GM21717 (cell line): ENCODE data around the gene ZCCHC10.
"Not testable (repeated sequence)": the region's sequence is repeated elsewhere in the genome, so short reads cannot be mapped to it uniquely, and the experiment has no call there.

ENCODE experiments used
- ATAC-seq: cut with Tn5 transposase; IDR thresholded peaks from one replicate; pipeline ENCODE4 v1.9.1; 2021; ENCODE audit warnings: mild to moderate bottlenecking, moderate library complexity; ENCODE audit not compliant: unreplicated experiment

Gene ZCCHC10

DNA sequence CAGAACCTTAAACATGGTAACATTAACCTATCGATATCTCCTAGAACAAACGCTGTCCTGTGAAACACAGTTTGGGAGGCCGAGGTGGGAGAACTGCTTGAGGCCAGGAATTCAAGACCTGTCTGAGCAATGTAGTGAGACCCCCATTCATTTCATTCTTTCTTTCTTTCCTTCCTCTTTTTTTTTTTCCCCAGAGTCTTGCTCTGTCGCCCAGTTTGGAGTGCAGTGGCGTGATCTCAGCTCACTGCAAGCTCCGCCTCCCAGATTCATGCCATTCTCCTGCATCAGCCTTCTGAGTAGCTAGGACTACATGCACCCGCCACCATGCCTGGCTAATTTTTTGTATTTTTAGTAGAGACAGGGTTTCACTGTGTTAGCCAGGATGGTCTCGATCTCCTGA lies 20.2 kb upstream of the ZCCHC10 start:
- not testable (repeated sequence) for ATAC-seq

DNA sequence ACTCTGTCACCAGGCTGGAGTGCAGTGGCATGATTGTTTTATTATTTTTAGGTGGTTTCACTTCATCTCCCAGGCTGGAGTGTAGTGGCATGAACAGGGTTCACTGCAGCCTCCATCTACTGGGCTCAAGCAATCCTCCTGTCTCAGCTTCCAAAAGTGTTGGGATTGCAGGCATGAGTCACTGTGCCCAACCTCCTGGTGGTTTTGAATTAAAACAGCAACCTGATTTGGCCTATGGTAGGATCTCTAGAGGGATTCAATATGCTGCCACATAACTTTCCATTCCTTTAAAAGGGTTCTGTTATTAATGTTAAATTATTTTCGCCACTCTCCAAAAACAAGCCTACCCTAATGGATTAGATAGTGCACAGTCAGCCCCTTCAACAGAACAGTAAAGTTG lies 15.6 kb upstream of the ZCCHC10 start:
- ATAC-seq, result no peak

DNA sequence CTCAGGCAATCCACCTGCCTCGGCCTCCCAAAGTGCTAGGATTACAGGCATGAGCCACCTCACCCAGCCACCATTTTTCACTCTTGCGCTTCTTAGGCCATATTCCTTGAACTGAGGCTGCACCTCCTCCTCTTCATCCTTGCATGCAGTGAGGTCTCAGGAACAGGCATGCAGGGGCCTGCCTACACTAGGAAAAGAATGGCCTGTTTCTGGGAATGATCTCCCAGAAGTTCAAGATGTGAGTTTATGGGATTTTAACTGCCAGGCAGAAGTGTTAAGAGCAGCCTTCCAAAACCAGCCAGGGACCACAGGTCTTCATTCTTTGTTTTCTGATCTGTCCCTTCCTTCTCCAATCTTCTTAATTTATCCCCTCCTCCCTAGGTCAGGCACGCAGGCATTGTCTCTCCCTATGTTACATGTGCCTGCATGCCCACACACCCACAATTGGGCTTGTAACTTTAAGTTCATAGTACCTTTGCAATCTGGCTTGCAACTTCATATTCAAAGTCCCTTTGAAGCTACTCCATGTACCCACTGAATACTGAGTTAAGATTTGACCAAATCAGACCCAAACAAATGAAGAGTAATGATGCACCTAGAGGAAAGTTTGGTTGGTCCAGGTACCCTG lies 14.9 kb upstream of the ZCCHC10 start:
- no peak for ATAC-seq

DNA sequence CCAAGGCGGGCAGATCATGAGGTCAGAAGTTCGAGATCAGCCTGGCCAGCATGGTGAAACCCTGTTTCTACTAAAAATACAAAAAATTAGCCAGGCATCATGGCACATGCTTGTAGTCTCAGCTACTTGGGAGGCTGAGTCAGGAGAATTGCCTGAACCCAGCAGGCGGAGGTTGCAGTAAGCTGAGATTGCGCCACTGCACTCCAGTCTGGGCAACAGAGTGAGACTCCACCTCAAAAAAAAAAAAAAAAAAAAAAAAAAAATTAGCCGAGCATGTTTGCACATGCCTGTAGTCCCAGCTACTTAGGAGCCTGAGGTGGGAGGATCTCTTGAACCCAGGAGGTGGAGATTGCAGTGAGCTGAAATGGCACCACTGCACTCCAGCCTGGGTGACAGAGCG lies 10.3 kb upstream of the ZCCHC10 start:
- ATAC-seq, result not testable (repeated sequence)

DNA sequence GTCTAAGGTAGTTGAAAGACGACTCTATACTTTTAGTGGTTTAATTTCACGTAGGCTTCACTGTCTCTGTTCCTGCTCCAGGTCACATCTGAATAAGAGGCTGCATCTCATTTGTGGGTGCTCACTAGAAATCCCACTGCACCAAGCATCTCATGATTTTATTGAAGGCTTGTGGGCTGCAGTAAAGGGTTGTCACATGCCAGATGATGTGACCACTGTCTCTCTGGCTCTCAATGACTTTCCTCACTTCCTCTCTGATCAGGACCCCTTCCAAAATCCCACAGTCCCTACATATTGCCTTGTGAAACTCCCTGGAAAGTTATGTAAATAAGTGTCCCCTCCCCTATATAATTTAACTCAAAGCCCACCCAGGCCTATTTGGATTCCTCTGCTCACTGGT lies 8.9 kb upstream of the ZCCHC10 start:
- ATAC-seq, result no peak

DNA sequence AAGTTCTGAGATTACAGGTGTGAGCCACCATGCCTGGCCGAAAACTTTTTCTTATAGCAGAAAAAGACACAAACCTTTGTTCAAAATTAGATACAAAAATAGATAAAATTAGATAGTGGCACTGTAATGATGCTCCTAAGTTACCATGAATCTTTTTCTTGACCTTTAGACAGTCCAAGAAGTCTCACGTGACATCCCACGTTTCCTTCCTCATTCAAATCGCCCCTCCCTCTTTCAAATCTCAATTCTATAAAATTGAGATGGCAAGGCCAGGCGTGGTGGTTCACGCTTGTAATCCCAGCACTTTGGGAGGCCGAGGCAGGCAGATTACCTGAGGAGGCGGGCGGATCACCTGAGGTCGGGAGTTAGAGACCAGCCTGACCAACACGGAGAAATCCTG lies 7.7 kb upstream of the ZCCHC10 start:
- ATAC-seq, result no peak

DNA sequence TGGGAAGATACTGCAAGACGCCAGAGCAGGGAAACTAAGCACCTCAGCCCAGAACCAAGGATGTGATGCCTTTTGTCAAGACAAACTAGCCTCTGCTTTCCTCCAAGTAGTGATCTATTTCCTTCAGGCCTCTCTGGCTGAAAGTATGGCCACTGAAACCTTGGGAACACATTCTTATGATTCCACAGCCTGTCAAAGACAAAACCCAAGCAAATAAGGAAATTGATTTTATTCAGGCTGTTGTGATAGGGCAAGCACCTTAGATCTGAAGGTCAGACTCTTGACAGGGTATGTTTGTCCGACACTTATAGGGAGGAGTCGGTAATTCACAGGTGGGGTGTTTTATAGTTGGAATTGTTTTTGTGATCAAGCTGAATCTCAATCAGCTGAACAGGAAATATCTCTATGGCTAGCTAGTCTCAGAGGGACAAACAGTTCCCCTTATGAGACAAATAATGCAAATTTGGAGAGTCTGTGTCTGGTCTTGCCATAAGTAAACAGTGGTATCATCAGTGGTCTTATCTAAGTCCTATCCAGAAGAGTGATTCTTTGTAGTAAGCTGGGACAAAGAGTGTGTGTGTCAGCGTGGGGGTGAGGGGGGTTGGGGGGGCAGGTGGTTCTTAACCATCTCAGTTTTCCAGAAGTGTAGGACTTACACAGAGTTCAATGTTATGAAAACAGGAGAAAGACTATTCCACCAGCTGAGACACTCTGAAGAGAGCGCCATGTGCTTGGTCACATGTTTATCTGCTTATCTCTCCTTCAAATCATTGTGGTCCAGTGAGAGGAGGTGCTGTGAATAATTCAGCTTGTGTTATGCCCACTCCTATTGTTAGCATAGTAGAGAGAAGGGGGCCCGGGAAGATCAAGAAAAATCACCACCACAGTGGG lies 6.7 kb upstream of the ZCCHC10 start:
- no peak for ATAC-seq

DNA sequence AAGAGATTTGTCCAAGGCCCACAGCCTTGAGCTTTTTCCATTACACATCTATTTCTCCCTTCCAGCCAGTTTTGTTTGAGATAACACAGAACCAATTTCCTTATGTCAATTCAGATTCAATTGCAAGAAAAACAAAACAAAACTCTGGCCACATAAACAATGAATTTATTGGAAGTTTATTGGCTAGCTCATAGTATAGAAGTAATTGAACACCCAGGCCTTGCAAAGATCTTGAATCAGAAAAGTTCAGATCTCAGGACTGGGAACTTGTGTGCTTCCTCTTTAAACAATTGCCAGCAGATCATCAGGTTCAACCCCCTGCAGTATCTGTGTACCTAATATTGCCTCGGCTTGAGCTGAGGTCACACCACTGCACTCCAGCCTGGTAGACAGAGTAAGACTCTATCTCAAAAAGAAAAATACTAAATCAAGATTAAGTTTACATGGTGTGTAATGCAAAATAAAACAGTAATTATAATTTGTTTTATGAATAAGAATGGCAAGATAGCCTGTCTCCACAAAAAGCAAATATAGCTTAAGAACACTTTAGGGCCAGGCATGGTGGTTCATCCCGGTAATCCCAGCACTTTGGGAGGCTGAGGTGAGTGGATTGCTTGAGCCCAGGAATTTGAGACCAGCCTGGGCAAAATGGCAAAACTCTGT lies 4.1 kb upstream of the ZCCHC10 start:
- ATAC-seq, result no peak

DNA sequence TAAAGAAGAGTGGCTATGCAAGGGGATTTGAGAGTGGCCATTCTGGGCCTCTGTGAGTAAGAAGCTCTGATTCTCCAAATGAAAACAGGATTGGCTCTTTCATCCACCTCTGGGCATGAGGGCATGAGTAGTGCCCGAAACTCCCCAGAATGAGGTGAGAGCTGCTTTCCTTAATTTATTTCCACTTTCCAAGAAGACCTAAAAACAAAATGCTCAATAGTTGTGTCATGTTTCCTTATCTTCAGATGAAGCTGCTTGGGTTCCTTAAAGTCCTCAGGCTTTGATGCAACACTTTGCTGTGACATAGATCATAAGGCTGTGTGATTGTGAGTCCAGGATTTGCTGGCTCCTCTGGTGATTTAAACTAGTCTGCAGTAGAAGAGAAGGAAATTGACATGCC lies 3.1 kb upstream of the ZCCHC10 start:
- no peak for ATAC-seq

DNA sequence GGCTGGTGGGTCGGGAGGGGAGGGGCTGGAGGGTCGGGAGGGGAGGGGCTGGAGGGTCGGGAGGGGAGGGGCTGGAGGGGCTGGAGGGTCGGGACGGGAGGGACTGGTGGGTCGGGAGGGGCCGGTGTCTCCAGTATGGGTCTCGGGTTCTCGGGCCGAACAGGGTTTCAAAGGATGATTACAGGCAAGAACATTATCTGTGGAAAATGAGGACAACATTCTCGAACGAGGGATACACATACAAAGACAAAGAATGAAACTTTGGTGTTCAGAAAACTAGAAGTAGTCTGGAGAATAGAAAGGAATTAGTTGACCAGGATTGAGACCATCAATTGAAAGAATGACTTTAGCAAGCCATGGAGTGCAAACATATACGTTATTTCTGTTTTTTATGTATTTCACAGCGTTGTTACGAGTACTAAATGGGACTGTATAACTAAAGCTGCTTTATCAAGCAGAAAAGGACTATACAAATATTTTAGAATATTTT lies 360 bp upstream of the ZCCHC10 start:
- ATAC-seq, result no peak

DNA sequence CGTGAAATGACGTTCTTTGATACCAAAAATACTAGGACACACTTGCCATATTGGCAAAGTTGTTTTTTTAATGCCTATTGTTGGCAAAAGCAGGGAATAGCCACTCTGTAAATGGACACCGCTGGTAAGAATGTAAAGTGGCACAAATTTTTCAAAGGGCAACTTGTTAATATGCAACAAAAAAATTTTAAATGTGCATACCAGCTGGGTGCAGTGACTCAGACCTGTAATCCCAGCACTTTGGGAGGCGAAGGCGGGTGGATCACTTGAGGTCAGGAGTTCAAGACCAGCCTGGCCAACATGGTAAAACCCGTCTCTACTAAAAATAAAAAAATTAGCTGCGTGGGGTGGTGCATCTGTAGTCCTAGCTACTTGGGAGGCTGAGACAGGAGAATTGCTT lies 6.9 kb downstream of the ZCCHC10 start:
- ATAC-seq, result not testable (repeated sequence)

DNA sequence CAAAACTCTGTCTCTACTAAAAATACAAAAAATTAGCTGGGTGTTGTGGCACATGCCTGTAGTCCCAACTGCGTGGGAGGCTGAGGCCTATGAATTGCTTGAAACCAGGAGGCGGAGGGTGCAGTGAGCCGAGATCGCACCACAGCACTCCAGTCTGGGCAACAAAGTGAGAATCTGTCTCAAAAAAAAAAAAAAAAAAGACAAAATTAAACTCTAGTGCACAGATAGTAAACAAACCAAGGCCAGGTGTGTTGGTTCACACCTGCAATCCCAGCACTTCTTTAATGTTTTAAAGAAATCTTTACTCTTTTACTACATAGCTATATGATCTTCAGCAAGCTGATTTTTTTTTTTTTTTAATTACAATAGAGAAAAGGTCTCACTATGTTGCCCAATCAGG lies 8.4 kb downstream of the ZCCHC10 start:
- ATAC-seq, result no peak

DNA sequence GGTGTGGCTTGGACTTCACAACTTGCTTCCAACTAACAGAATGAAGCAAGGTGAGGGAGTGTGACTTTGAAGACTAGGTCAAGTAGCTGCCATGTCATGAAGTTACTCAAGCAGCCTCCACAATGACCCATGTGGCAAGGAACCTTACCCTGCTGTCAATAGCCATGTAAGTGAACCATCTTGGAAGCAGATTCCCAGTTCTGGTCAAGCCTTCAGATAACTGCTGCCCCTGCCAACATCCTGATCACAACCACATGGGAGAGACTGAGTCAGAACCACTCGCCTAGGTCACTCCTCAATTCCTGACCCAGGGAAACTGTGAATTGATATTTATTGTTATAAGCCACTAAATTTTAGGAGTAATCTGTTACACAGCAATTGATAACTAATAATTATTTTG lies 10.9 kb downstream of the ZCCHC10 start:
- no peak for ATAC-seq

DNA sequence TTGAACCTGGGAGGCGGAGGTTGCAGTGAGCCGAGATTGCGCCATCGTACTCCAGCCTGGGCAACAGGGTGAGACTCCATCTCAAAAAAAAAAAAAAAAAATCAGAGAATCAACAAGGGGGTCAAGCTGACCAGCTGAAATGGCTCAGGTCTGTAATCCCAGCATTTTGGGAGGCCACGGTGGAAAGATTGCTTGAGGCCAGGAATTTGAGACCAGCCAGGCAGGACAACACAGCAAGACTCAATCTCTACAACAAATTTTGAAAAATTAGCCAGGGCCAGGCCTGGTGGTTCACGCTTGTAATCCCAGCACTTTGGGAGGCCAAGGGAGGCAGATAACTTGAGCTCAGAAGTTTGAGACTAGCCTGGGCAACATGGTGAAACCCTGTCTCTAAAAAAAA lies 17.9 kb downstream of the ZCCHC10 start:
- not testable (repeated sequence) for ATAC-seq

DNA sequence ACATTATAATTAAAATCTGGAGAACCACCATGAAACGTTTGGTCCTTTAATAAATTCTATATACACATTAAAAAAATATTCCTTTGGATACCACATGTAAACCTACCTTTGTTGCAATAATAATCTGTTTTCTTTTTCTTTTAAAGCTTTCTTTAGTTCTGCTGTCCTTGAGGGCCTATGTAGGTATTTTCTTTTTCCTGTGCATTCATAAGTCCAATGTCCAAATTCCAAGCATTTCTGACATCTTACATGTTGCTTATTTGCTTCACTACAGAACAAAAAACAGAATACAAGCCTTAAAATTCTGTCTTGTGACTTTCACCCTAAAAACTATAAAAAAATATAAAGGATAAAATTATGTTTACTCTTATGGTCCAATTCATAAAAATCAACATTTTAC lies 19.7 kb downstream of the ZCCHC10 start:
- no peak for ATAC-seq

DNA sequence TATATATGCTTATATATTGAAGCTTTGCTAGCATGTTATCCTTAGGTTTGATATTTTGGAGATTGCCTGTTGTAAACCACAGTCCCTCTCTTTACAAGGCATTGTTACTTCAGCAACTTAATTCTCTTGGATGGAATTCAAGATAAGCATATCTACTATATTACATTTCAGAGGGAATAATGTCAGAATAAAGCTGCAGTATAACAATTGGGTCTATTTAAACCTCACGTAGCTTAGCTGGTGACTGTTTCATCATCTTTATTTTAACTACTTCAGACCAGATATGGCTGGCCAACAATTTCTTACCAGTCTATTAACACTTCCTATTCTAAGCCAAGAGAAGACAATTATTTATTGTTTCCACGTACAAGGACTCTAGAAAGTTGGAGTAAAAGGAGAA lies 27.1 kb downstream of the ZCCHC10 start:
- ATAC-seq, result no peak

DNA sequence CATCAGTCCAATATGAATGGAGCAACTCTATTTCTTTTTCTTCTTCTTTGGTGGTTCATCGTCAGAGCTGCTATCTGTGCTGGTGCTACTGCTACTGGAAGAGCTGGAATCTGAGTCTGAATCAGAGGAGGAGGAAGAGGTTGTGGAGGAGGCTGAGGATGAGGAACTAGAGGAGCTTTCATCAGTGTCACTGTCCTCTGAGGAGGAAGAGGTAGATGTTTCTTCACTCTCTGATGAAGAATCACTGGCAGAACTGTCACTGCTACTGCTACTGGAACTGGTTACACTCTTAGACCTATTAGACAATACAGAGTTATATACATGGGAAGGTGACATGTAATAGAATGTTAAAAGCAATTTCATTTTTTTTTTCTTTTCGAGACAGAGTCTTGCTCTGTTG lies 27.8 kb downstream of the ZCCHC10 start:
- ATAC-seq, result no peak

DNA sequence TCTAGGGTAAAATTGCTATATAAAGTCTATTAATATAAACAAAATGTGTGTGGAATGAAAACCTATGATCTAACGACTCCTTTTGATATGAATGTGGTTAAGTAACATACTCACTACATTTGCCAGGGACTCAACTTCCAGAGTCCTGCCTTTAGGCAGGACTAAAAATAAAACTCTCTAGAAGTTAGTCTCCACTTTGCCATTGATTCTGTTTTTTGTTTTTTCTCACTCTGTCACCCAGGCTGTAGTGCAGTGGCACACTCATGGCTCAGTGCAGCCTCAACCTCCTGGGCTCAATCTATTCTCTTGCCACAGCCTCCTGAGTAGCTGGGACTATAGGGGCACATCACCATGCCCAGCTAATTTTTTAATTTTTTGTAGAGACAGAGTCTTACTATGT lies 30.0 kb downstream of the ZCCHC10 start:
- ATAC-seq, result no peak

DNA sequence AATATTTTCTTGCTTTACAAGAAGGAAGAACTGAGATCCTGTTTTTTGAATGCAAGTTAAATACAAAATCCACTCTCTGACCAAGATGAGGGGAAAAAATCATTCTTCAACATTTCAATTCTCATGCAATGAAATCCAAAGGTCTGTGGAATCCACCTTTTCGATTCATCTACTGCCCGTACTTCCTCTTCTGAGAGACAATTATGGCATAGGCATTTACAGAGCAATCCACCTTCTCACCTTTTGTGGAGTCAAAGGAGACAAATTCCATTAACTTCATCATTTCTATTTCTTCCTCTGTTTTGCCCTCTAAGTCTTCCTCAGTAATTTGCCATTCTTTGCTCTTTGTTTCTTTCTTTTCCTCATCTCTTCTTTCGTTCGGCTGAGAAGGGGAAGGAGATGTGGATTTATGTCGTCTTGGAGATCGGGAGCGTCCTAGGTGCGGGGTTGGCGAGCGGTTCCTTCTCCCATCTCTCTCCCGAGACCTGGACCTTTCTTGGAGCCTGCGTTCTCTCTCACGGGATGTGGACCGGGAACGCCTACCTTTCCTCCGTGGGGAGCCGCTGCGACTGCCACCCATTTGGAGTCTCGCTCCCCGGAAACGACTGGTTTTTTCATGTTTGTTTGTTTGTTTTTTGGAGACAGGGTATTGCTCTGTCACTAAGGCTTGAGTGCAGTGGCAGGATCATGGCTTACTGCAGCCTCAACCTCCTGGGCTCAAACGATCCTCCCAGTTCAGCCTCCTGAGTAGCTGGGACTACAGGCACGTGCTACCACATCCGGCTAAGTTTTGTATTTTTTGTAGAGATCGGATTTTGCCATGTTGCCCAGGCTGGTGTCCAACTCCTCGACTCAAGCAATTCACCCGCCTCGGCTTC lies 38.6 kb downstream of the ZCCHC10 start:
- ATAC-seq, result no peak

DNA sequence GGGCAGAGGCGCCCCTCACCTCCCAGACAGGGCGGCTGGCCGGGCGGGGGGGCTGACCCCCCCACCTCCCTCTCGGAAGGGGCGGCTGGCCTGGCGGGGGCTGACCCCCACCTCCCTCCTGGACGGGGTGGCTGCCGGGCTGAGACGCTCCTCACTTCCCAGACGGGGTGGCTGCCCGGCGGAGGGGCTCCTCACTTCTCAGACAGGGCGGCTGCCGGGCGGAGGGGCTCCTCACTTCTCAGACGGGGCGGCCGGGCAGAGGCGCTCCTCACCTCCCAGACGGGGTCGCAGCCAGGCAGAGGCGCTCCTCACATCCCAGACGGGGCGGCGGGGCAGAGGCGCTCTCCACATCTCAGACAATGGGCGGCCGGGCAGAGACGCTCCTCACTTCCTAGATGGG lies 43.4 kb downstream of the ZCCHC10 start:
- ATAC-seq, result not testable (repeated sequence)

DNA sequence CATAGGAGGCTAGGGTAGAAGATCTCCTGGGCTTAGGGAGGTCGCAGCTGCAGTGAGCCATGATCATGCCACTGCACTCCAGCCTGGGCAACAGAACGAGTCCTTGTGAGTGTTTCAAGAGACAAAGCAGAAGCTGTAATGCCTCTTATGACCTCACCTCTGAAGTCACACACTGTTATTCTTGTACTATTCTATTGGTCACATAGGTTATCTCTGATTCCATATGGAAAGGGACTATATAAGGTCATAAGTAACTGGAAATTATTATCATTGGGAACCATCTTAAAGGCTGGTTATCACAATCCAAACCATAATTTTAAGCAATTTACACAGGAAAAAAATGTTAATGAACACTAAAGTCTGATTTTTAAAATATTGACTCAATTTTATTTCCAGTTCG lies 45.1 kb downstream of the ZCCHC10 start:
- ATAC-seq, result no peak
